Adrenal gland (tissue), 12 donors: ENCODE measurements around the gene MTARC1. TPM values are rescaled to one million over a fixed set of nuclear protein-coding genes. Genes with fewer than 3 reads are reported as not detected.
A peak's percentile ranks its signal among the peaks of the same experiment; 100 is the strongest.

Experiments used
- DNase-seq, 7 donors: peaks; one replicate each; pipeline ENCODE4 v3.0.0-alpha.2; 2019 to 2020
- H3K27ac ChIP-seq, 5 donors: fragments of 200-600 bp; sonication (generic) in 4 of 5; 1 replicate in 3 of 5; 2 replicates in 2 of 5; pipeline versions ENCODE4 v1.5.1 to v1.8.0; 2016 to 2020; ENCODE audit warnings: mild to moderate bottlenecking in 1 of 5
- H3K27me3 ChIP-seq: fragments of 200-600 bp; 2 replicates; pipeline ENCODE4 v1.8.0; 2021
- H3K36me3 ChIP-seq, 2 donors: fragments of 200-600 bp; replicated peaks in 1 of 2; 1 replicate in 1 of 2; 2 replicates in 1 of 2; pipeline versions ENCODE4 v1.5.1 to v1.8.0; 2018 to 2022
- H3K4me1 ChIP-seq, 2 donors: fragments of 200-600 bp; replicated peaks in 1 of 2; 1 replicate in 1 of 2; 2 replicates in 1 of 2; pipeline versions ENCODE4 v1.5.1 to v1.8.0; 2018 to 2021
- H3K4me3 ChIP-seq, 4 donors: fragments of 200-600 bp; sonication (generic) in 3 of 4; one replicate each; pipeline ENCODE4 v1.5.1; 2016 to 2018
- H3K9me3 ChIP-seq, 3 donors: fragments of 200-600 bp; sonication (generic) in 1 of 3; replicated peaks in 1 of 3; 1 replicate in 2 of 3; 2 replicates in 1 of 3; pipeline versions ENCODE4 v1.5.1 to v1.8.0; 2016 to 2021
- POLR2A ChIP-seq, 2 donors: fragments of 450-650 bp; IDR thresholded peaks; one replicate each; pipeline ENCODE4 v1.6.1; 2017; ENCODE audit warnings: antibody characterized with exemption in 2 of 2, mild to moderate bottlenecking in 2 of 2, moderate library complexity in 1 of 2
- WGBS, 4 donors: extraction: QIAGEN DNeasy Blood & Tissue Kit in 2 of 4; methylation state at CpG; one replicate each; pipeline versions ENCODE4 v1.1.5 to v1.1.7; 2013 to 2017; 5-methylcytosine and 5-hydroxymethylcytosine counted together
- intact Hi-C, 2 donors: fragments of 100-400 bp; cut with DNase I; formaldehyde crosslinking; loops; one replicate each; pipeline versions ENCODE4 v1.14.1 to v1.15.0; 2022 to 2023
- polyA plus RNA-seq, 3 donors: library from polyadenylated mRNA; stranded (reverse); fragments of 200-250 nt in 2 of 3; fragments of 350-450 nt in 1 of 3; fragmentation: Illumina TruSeq in 1 of 3; extraction: RNeasy Lipid Tissue Mini Kit (QIAGEN cat#74804) in 1 of 3; gene quantifications; one replicate each; pipeline ENCODE4 v1.2.3, GENCODE V29; 2013 to 2014
- total RNA-seq, 9 donors: library from RNA; depleted of rRNA in 4 of 9; stranded (reverse); fragments of >200 nt in 4 of 9; fragments of 120-200 nt in 1 of 9; fragmentation: NEBNext Ultra II Directional in 1 of 9; extraction: Animal tissue kit (Norgen Biotek cat#: 25700) in 1 of 9; gene quantifications; one replicate each; pipeline versions ENCODE4 v1.1.0 to v1.2.4, GENCODE V29; 2013 to 2023
- TF ChIP-seq, protein P1 (sequence below), 6 experiments: fragments of 450-650 bp in 4 of 6; fragments of 200-600 bp in 2 of 6; sonication (generic) in 1 of 6; IDR thresholded peaks; 1 replicate in 5 of 6; 2 replicates in 1 of 6; pipeline versions ENCODE4 v1.5.1 to v1.8.0; 2016 to 2021; ENCODE audit warnings: antibody characterized with exemption in 6 of 6, mild to moderate bottlenecking in 2 of 6, moderate library complexity in 1 of 6
- donor health status: healthy with polysubstance abuse.
- donor health status: Bipolar disorder and iron deficiency.
- donor health status: DM: yes; HTN: yes; CAD: no.
- donor health status: DM: no; HTN: no; CAD: no.
- donor health status: DM: no; HTN: no; CAD: no.
- donor health status: DM: yes; HTN: yes; CAD: no.

MTARC1 gene
- total and polyA plus RNA-seq, 12 donors, result 5.3 to 26.1 (median 10.1) TPM

DNA sequence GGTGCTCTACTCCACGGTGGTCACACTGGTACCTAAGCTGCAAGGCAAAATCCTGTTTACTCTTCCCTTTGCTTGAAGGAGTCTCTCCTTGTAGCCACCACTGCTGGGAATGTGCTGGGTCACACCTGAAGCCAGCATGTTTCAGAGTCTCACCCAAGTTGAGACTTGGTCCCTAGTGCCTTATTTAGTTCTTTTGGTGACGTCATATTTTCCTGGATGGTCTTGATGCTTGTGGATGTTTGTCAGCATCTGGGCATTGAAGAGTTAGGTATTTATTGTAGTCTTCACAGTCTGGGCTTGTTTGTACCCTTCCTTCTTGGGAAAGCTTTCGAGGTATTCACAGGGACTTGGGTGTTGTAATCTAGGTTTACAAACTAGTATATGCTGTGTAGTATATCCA is 44.2 kb upstream of the MTARC1 start:
- no peak for DNase-seq
- no peak overlapping the region for H3K27ac ChIP-seq
- intact Hi-C loops, result no loop called here
- H3K27me3 ChIP-seq, result no peaks in the 10 kb centered on the region
- no peaks in the 10 kb centered on the region for H3K36me3 ChIP-seq
- no peaks in the 10 kb centered on the region for H3K9me3 ChIP-seq
- WGBS, 4 donors, result 81 to 95% (median 87%) methylated on average over 2 to 3 of the region's 3 CpGs
- H3K4me3 ChIP-seq, result no peak overlapping the region
- no peak for TF ChIP-seq POLR2A (IDR thresholded peaks at IDR 0.05)
- TF ChIP-seq, protein P1, sequence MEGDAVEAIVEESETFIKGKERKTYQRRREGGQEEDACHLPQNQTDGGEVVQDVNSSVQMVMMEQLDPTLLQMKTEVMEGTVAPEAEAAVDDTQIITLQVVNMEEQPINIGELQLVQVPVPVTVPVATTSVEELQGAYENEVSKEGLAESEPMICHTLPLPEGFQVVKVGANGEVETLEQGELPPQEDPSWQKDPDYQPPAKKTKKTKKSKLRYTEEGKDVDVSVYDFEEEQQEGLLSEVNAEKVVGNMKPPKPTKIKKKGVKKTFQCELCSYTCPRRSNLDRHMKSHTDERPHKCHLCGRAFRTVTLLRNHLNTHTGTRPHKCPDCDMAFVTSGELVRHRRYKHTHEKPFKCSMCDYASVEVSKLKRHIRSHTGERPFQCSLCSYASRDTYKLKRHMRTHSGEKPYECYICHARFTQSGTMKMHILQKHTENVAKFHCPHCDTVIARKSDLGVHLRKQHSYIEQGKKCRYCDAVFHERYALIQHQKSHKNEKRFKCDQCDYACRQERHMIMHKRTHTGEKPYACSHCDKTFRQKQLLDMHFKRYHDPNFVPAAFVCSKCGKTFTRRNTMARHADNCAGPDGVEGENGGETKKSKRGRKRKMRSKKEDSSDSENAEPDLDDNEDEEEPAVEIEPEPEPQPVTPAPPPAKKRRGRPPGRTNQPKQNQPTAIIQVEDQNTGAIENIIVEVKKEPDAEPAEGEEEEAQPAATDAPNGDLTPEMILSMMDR (IDR thresholded peaks at IDR 0.05), result no peak
- peaks cover 0 to 3% of the 10 kb centered on the region in 2 donors for H3K4me1 ChIP-seq

- Histone ChIP-seq H3K4me3 (no peak overlapping the region), H3K27me3 (no peaks in the 10 kb centered on the region), H3K36me3 (no peaks in the 10 kb centered on the region), H3K27ac (no peak overlapping the region), H3K9me3 (no peaks in the 10 kb centered on the region), H3K4me1 (peaks cover 10 to 35% of the 10 kb centered on the region in 2 donors)
- no peak for TF ChIP-seq POLR2A (IDR thresholded peaks at IDR 0.05)
- TF ChIP-seq, protein P1 (IDR thresholded peaks at IDR 0.05), result no peak
- intact Hi-C loops, result no loop called here
- WGBS, 4 donors, result 92 to 97% (median 95%) methylated on average over 3 of the region's 3 CpGs
- DNase-seq, result no peak
Observed at GRCh38 chr1:220746851-220747250, 39.9 kb upstream of the MTARC1 start.

DNA sequence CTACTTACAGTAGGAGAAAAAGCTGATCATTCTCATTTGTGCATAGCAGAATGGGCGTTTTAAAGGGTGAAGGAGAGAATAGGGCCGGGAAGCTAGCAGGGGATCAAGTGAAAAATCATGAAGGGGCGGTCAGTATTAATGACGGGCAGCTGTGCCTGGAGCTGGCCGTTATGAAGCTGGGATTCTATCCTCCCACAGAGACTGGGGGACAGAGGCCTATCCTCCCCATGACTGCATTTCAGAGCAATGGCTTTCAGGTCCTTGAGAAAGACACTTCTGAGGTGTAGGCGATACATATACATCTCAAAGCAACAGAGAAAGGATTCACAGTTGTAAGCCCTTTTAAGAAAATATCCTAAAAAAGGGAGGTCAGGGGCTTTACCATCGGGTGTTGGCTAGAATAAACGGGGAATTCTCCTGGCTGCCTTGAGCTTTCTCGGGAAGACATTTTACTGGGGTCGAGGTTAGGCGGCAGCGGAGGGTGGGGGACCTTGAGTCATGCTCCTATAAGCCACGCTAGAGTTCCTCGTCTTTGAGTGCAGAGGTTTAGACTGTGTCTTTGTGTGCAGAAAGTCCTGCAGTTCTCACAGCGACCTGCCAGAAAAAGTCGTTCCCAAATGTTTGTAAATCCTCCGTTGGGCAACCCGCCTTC is 39.1 kb upstream of the MTARC1 start:
- no peaks in the 10 kb centered on the region for H3K36me3 ChIP-seq
- peak overlapping the region in 3 of 5 donors; percentile 83 to 95 (median 89) for H3K27ac ChIP-seq
- peak overlapping the region in 2 of 4 donors; percentile 35 to 83 for H3K4me3 ChIP-seq
- H3K27me3 ChIP-seq, result no peaks in the 10 kb centered on the region
- WGBS, 4 donors, result 18 to 23% (median 22%) methylated on average over 18 of the region's 18 CpGs
- H3K4me1 ChIP-seq, result peaks cover 10 to 37% of the 10 kb centered on the region in 2 donors
- no peak for DNase-seq
- TF ChIP-seq, protein P1 (IDR thresholded peaks at IDR 0.05), result peak in 2 of 6 experiments; percentile 15 to 31
- no peak for TF ChIP-seq POLR2A (IDR thresholded peaks at IDR 0.05)
- no peaks in the 10 kb centered on the region for H3K9me3 ChIP-seq
- intact Hi-C loops, result no loop called here

- Histone ChIP-seq H3K27ac (peak within 1 kb of the TSS in 4 of 5 donors; percentile 74 to 95 (median 86)), H3K4me3 (peak within 1 kb of the TSS in 3 of 4 donors; percentile 35 to 83 (median 42)), H3K27me3 (no peaks in the 10 kb centered on the region), H3K9me3 (no peaks in the 10 kb centered on the region), H3K4me1 (peaks cover 10 to 37% of the 10 kb centered on the region in 2 donors), H3K36me3 (no peaks in the 10 kb centered on the region)
- TF ChIP-seq, protein P1 (IDR thresholded peaks at IDR 0.05), result no peak
- TF ChIP-seq POLR2A (IDR thresholded peaks at IDR 0.05), result peak; percentile 79 to 92
- peak; percentile 85 to 94 (median 91) for DNase-seq
- intact Hi-C loops, result no loop called here
- 0 to 1% (median 1%) methylated on average over 7 to 77 of the region's 77 CpGs for WGBS, 4 donors
Observed at GRCh38 chr1:220748089-220748934, 38.4 kb upstream of the MTARC1 start, which contains the start of gene MTARC2. MTARC2 (plus strand) TSS chr1:220748322; CDS start chr1:220748532, 210 bp downstream.
